Measurements from ENCODE around the gene SKOR1. TPM values are rescaled to one million over a fixed set of nuclear protein-coding genes. Genes with fewer than 3 reads are reported as not detected.

Gene SKOR1
- polyA plus RNA-seq, 1 experiment: 0.02 TPM

- peaks cover 87% of the 10 kb centered on the region for H3K27me3 ChIP-seq (ENCODE audit: control insufficient read depth, insufficient read depth, low read length)
- H3K27ac ChIP-seq (ENCODE audit: low read depth, low read length): no peak overlapping the region
- no peak for TF ChIP-seq CTCF (IDR thresholded peaks at IDR 0.05; ENCODE audit: low read depth, low read length)
- ChIA-PET CTCF (no interaction called here), POLR2A (interaction anchor here (0.6 kb wide), 1 partner anchor 155 kb away, joined by 3 read pairs; no protein-coding TSS in a partner anchor)
- no peak overlapping the region for H3K4me3 ChIP-seq (ENCODE audit: low read depth, low read length)
- peaks cover 18% of the 10 kb centered on the region; the same call in 1 of the 2 replicates for H3K9me3 ChIP-seq (ENCODE audit: control insufficient read depth, insufficient read depth, low read length)
- DNase-seq (ENCODE audit: low read depth, low spot score): no peak
Measured at GRCh38 chr15:67825881-67826716, 790 bp downstream of the SKOR1 start.

DNA sequence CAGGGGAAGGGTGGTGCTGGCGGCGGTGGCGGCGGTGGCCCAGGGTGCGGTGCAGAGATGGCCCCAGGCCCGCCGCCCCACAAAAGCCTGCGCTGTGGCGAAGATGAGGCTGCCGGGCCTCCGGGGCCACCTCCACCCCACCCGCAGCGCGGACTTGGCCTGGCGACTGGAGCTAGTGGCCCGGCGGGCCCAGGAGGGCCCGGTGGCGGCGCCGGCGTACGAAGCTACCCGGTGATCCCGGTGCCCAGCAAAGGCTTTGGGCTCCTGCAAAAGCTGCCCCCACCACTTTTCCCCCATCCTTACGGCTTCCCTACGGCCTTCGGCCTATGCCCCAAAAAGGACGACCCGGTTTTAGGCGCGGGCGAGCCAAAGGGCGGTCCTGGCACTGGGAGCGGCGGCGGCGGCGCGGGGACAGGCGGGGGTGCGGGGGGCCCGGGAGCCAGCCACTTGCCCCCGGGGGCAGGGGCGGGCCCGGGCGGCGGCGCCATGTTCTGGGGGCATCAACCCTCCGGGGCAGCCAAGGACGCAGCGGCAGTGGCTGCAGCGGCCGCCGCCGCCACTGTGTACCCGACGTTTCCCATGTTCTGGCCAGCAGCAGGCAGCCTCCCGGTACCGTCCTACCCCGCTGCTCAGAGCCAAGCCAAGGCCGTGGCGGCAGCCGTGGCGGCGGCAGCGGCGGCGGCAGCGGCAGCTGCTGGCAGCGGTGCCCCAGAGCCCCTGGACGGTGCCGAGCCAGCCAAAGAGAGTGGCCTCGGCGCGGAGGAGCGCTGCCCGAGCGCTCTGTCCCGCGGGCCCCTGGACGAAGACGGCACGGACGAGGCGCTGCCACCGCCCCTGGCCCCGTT, 1.6 kb downstream of the SKOR1 start:
- TF ChIP-seq CTCF (IDR thresholded peaks at IDR 0.05; ENCODE audit: low read depth, low read length): no peak
- Histone ChIP-seq H3K4me3 (ENCODE audit: low read depth, low read length) (no peak overlapping the region), H3K27ac (ENCODE audit: low read depth, low read length) (no peak overlapping the region), H3K9me3 (ENCODE audit: control insufficient read depth, insufficient read depth, low read length) (peaks cover 18% of the 10 kb centered on the region; the same call in 1 of the 2 replicates), H3K27me3 (ENCODE audit: control insufficient read depth, insufficient read depth, low read length) (peaks cover 87% of the 10 kb centered on the region)
- ChIA-PET CTCF (no interaction called here), POLR2A (interaction anchor here (0.6 to 0.7 kb wide), 2 partner anchors 13 to 90 kb away, joined by 5 read pairs; partner anchors contain the start of gene RNU6-1)
- no peak for DNase-seq (ENCODE audit: low read depth, low spot score)

DNA sequence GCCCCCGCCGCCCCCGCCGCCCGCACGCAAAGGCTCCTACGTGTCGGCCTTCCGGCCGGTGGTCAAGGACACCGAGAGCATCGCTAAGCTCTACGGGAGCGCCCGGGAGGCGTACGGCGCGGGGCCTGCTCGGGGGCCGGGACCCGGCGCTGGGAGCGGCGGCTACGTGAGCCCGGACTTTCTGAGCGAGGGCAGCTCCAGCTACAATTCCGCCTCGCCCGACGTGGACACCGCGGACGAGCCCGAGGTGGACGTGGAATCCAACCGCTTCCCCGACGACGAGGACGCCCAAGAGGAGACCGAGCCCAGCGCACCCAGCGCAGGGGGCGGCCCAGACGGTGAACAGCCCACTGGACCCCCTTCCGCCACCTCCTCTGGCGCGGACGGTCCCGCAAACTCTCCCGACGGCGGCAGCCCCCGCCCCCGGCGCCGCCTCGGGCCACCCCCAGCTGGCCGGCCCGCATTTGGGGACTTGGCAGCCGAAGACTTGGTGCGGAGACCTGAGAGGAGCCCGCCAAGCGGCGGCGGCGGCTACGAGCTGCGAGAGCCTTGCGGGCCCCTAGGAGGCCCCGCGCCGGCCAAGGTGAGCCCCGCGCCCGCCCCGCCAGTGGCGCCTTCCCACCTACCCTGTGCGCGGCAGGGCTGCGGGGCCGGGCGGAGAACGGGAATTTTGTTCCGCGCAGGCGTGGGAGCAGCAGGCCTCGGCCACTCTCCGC, 2.4 kb downstream of the SKOR1 start:
- no peak for TF ChIP-seq CTCF (IDR thresholded peaks at IDR 0.05; ENCODE audit: low read depth, low read length)
- no peak for DNase-seq (ENCODE audit: low read depth, low spot score)
- POLR2A ChIA-PET: interaction anchor here (0.7 kb wide), 1 partner anchor 91 kb away, joined by 5 read pairs; no protein-coding TSS in a partner anchor
- no peak overlapping the region for H3K27ac ChIP-seq (ENCODE audit: low read depth, low read length)
- H3K9me3 ChIP-seq (ENCODE audit: control insufficient read depth, insufficient read depth, low read length): peaks cover 11% of the 10 kb centered on the region; the same call in 1 of the 2 replicates
- H3K27me3 ChIP-seq (ENCODE audit: control insufficient read depth, insufficient read depth, low read length): peaks cover 87% of the 10 kb centered on the region
- H3K4me3 ChIP-seq (ENCODE audit: low read depth, low read length): no peak overlapping the region
- CTCF ChIA-PET: no interaction called here

- POLR2A ChIA-PET: no interaction called here
- CTCF ChIA-PET: no interaction called here
Measured at GRCh38 chr15:67828278-67828968, 3.1 kb downstream of the SKOR1 start.

More at GRCh38 chr15:67828278-67828968, 3.1 kb downstream of the SKOR1 start:
- TF ChIP-seq CTCF (IDR thresholded peaks at IDR 0.05; ENCODE audit: low read depth, low read length): no peak
- Histone ChIP-seq H3K27me3 (ENCODE audit: control insufficient read depth, insufficient read depth, low read length) (peaks cover 92% of the 10 kb centered on the region), H3K4me3 (ENCODE audit: low read depth, low read length) (no peak overlapping the region), H3K9me3 (ENCODE audit: control insufficient read depth, insufficient read depth, low read length) (peaks cover 10% of the 10 kb centered on the region; the same call in 1 of the 2 replicates), H3K27ac (ENCODE audit: low read depth, low read length) (no peak overlapping the region)
- DNase-seq (ENCODE audit: low read depth, low spot score): no peak

Data from AG04450 (cell line).